Gastrocnemius medialis (tissue), 4 donors: Measurements from ENCODE around the gene FBXL14.

Experiments used
- CTCF ChIP-seq, 5 experiments: fragments of 450-650 bp in 3 of 5; fragments of 200-600 bp in 2 of 5; sonication (generic) in 2 of 5; IDR thresholded peaks in 4 of 5; conservative IDR thresholded peaks in 1 of 5; 1 replicate in 4 of 5; 2 replicates in 1 of 5; pipeline ENCODE4 v1.5.1; 2016 to 2019; ENCODE audit warnings: antibody characterized with exemption in 5 of 5, mild to moderate bottlenecking in 3 of 5, moderate library complexity in 3 of 5
- POLR2A ChIP-seq, 2 donors: fragments of 450-650 bp; IDR thresholded peaks; one replicate each; pipeline ENCODE4 v1.6.1; 2017; ENCODE audit warnings: antibody characterized with exemption in 2 of 2, mild to moderate bottlenecking in 2 of 2, moderate library complexity in 2 of 2

- TF ChIP-seq CTCF (IDR thresholded peaks at IDR 0.05 in 4 of 5, conservative IDR thresholded peaks at IDR 0.05 in 1 of 5) (no peak), POLR2A (IDR thresholded peaks at IDR 0.05) (no peak)
Measured at GRCh38 chr12:1630827-1631591, 36.6 kb upstream of the FBXL14 start.
